K562 (cell line): ENCODE results near the gene PRDX1. TPM values are rescaled to one million over a fixed set of nuclear protein-coding genes. Genes with fewer than 3 reads are reported as not detected.

ENCODE experiments used
- ATF2 ChIP-seq: sonication (generic); formaldehyde crosslinking; IDR thresholded peaks from 2 replicates; pipeline ENCODE4 v1.8.1; 2022; ENCODE audit warnings: missing genetic modification reagents
- CEBPG ChIP-seq, 3 experiments: fragments of 200-800 bp in 1 of 3; sonication (Bioruptor generic) in 1 of 3; sonication (generic) in 1 of 3; formaldehyde crosslinking in 1 of 3; IDR thresholded peaks in 2 of 3; conservative IDR thresholded peaks in 1 of 3; 2 replicates each; pipeline versions ENCODE4 v1.6.1 to v1.8.0; 2016 to 2022; ENCODE audit warnings: missing compliant biosample characterization in 2 of 3, missing genetic modification characterization in 2 of 3, mild to moderate bottlenecking in 1 of 3, missing genetic modification reagents in 1 of 3
- GATAD2B ChIP-seq: fragments of 450-650 bp; IDR thresholded peaks from 2 replicates; pipeline ENCODE4 v1.6.1; 2017; ENCODE audit warnings: mild to moderate bottlenecking, borderline replicate concordance
- KDM2B ChIP-seq: fragments of 250-450 bp; sonication (Bioruptor Pico); IDR thresholded peaks from 2 replicates; pipeline ENCODE4 v1.8.0; 2021; ENCODE audit warnings: mild to moderate bottlenecking, moderate library complexity
- MCM2 ChIP-seq: fragments of 450-650 bp; IDR thresholded peaks from 2 replicates; pipeline ENCODE4 v1.6.1; 2017; ENCODE audit warnings: low read depth, mild to moderate bottlenecking
- POLR2B ChIP-seq: fragments of 450-650 bp; IDR thresholded peaks from 2 replicates; pipeline ENCODE4 v1.6.1; 2018; ENCODE audit warnings: low read depth; ENCODE audit not compliant: partially characterized antibody
- PURB ChIP-seq: sonication (generic); formaldehyde crosslinking; IDR thresholded peaks from 2 replicates; pipeline ENCODE4 v1.9.0; 2021; ENCODE audit warnings: low read depth, mild to moderate bottlenecking, missing genetic modification reagents
- RFX7 ChIP-seq: fragments of 250-450 bp; sonication (Bioruptor Pico); IDR thresholded peaks from 2 replicates; pipeline ENCODE4 v1.5.1; 2021; ENCODE audit warnings: mild to moderate bottlenecking
- SAP30 ChIP-seq: fragments of 200-600 bp; sonication (generic); IDR thresholded peaks from 2 replicates; pipeline ENCODE4 v1.6.1; 2012; ENCODE audit warnings: borderline replicate concordance, low read depth, mild to moderate bottlenecking, moderate library complexity, low read length, control low read depth, inconsistent platforms; ENCODE audit not compliant: insufficient read depth, poor library complexity, severe bottlenecking
- SIN3B ChIP-seq: fragments of 450-650 bp; IDR thresholded peaks from 2 replicates; pipeline ENCODE4 v1.6.1; 2017; ENCODE audit warnings: low read depth, mild to moderate bottlenecking, moderate library complexity
- SMAD3 ChIP-seq: fragments of 450-650 bp; formaldehyde crosslinking; conservative IDR thresholded peaks from 2 replicates; pipeline ENCODE4 v1.4.0; 2020; ENCODE audit warnings: mild to moderate bottlenecking
- SMARCA5 ChIP-seq: fragments of 450-650 bp; IDR thresholded peaks from 2 replicates; pipeline ENCODE4 v1.6.1; 2016
- SNIP1 ChIP-seq: fragments of 450-650 bp; IDR thresholded peaks from 2 replicates; pipeline ENCODE4 v1.7.1; 2017; ENCODE audit warnings: low read depth, mild to moderate bottlenecking
- SRSF9 ChIP-seq: fragments of 200-400 bp; formaldehyde crosslinking; IDR thresholded peaks from 2 replicates; pipeline ENCODE4 v1.6.1; 2017; ENCODE audit warnings: low read depth, low read length, borderline replicate concordance
- TOE1 ChIP-seq, 2 experiments: fragments of 450-650 bp in 1 of 2; sonication (generic) in 1 of 2; formaldehyde crosslinking in 1 of 2; IDR thresholded peaks; 2 replicates each; pipeline versions ENCODE4 v1.7.1 to v1.8.0; 2016 to 2022; ENCODE audit warnings: borderline replicate concordance in 2 of 2, mild to moderate bottlenecking in 2 of 2, antibody characterized with exemption in 1 of 2, inconsistent platforms in 1 of 2, low read depth in 1 of 2, missing genetic modification reagents in 1 of 2, moderate library complexity in 1 of 2
- TRIM28 ChIP-seq: fragments of 450-650 bp; IDR thresholded peaks from 2 replicates; pipeline ENCODE4 v1.6.1; 2017
- ZBED1 ChIP-seq: IDR thresholded peaks from 2 replicates; pipeline ENCODE4 v1.6.1; 2014
- ZEB2 ChIP-seq: fragments of 450-650 bp; IDR thresholded peaks from 2 replicates; pipeline ENCODE4 v1.6.1; 2016
- ZHX1 ChIP-seq: fragments of 150-350 bp; conservative IDR thresholded peaks from 2 replicates; pipeline ENCODE4 v1.6.1; 2014; ENCODE audit warnings: low read length
- ZNF253 ChIP-seq: fragments of 250-450 bp; sonication (Bioruptor Pico); conservative IDR thresholded peaks from 2 replicates; pipeline ENCODE4 v1.6.1; 2021; ENCODE audit warnings: mild to moderate bottlenecking
- ZNF354B ChIP-seq: fragments of 250-450 bp; sonication (Bioruptor Pico); IDR thresholded peaks from 2 replicates; pipeline ENCODE4 v1.4.0; 2020
- ZNF644 ChIP-seq: fragments of 200-800 bp; sonication (Bioruptor generic); IDR thresholded peaks from 2 replicates; pipeline ENCODE4 v1.6.1; 2016; ENCODE audit warnings: low read depth, missing genetic modification characterization, missing compliant biosample characterization
- polyA plus RNA-seq, 8 experiments: library from polyadenylated mRNA; depleted of rRNA in 4 of 8; stranded (reverse) in 5 of 8; unstranded in 3 of 8; fragments of >200 nt; fragmentation: Nextera tagmentation in 2 of 8; fragmentation: Illumina TruSeq in 1 of 8; extraction: Ambion mirVana in 2 of 8; extraction: Trizol in 1 of 8; gene quantifications; 2 replicates each; pipeline versions ENCODE4 v1.2.1 to v1.2.3, GENCODE V29; 2011 to 2014; ENCODE audit warnings: inconsistent platforms in 1 of 8, missing spikeins in 1 of 8
- total RNA-seq, 7 experiments: library from RNA; depleted of rRNA in 6 of 7; stranded (reverse); fragments of >200 nt in 6 of 7; fragmentation: Illumina TruSeq in 2 of 7; extraction: Trizol in 2 of 7; gene quantifications; 2 replicates each; pipeline versions ENCODE4 v1.2.1 to v1.2.3, GENCODE V29; 2011 to 2021; ENCODE audit warnings: low replicate concordance in 1 of 7
- TF ChIP-seq, protein P1 (sequence below): fragments of 450-650 bp; formaldehyde crosslinking; conservative IDR thresholded peaks from 2 replicates; pipeline ENCODE4 v1.4.0; 2022; ENCODE audit warnings: mild to moderate bottlenecking, missing genetic modification characterization

PRDX1 gene
- total and polyA plus RNA-seq, 9 of the 15 experiments (the other 6 are each of a cell fraction or from before 2014, with no cell fraction given): 748 to 2,388 (median 1,045) TPM

GRCh38 chr1:45550401-45551351, 29.0 kb upstream of the PRDX1 start, which contains the start of gene AKR1A1 (continued):
- no peak; the same call in 1 of the 2 replicates for TF ChIP-seq GATAD2B
- TF ChIP-seq SNIP1: no peak
- no peak for TF ChIP-seq ATF2 (CRISPR knock-in tag)
- TF ChIP-seq SMARCA5: no peak
- TF ChIP-seq SIN3B: peak; percentile 51; the same call in 1 of the 2 replicates
- no peak for TF ChIP-seq ZHX1
- no peak for TF ChIP-seq ZBED1
- TF ChIP-seq, protein P1, sequence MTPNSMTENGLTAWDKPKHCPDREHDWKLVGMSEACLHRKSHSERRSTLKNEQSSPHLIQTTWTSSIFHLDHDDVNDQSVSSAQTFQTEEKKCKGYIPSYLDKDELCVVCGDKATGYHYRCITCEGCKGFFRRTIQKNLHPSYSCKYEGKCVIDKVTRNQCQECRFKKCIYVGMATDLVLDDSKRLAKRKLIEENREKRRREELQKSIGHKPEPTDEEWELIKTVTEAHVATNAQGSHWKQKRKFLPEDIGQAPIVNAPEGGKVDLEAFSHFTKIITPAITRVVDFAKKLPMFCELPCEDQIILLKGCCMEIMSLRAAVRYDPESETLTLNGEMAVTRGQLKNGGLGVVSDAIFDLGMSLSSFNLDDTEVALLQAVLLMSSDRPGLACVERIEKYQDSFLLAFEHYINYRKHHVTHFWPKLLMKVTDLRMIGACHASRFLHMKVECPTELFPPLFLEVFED (CRISPR knock-in tag): no peak
- no peak for TF ChIP-seq RFX7
- no peak for TF ChIP-seq ZEB2
- TF ChIP-seq ZNF253 (CRISPR knock-in tag): no peak
- TF ChIP-seq ZNF354B: no peak
- TF ChIP-seq TRIM28: no peak
- TF ChIP-seq POLR2B: peak; percentile 95
- peak; percentile 95 for TF ChIP-seq SAP30
- TF ChIP-seq MCM2: no peak
- TF ChIP-seq CEBPG (CRISPR knock-in tag; IDR thresholded peaks at IDR 0.05): no peak
- TF ChIP-seq CEBPG (tag; conservative IDR thresholded peaks at IDR 0.05 in 1 of 2, IDR thresholded peaks at IDR 0.05 in 1 of 2): 0 out of 4 replicates have a peak, but pooled peaks of 1 of the 2 experiments have one; percentile 6
- no peak for TF ChIP-seq KDM2B (CRISPR knock-in tag)
- TF ChIP-seq SRSF9: no peak
- peak; percentile 93 for TF ChIP-seq TOE1 (IDR thresholded peaks at IDR 0.05; ENCODE audit: borderline replicate concordance)
- 0 out of 2 replicates have a peak, but pooled peaks have one; percentile 74 for TF ChIP-seq TOE1 (CRISPR knock-in tag; IDR thresholded peaks at IDR 0.05; ENCODE audit: borderline replicate concordance, low read depth)
- TF ChIP-seq SMAD3 (CRISPR knock-in tag): peak; percentile 86
- no peak for TF ChIP-seq PURB (CRISPR knock-in tag)
- peak; percentile 48; the same call in 1 of the 2 replicates for TF ChIP-seq ZNF644 (tag)
